HUES6 (cell line): ENCODE data around the gene FZD2.

Experiments
- H3K27ac ChIP-seq: 2 replicates; pipeline ENCODE4 v1.7.0; 2013; ENCODE audit warnings: low read depth, mild to moderate bottlenecking, low read length, inconsistent platforms
- H3K27me3 ChIP-seq: 2 replicates; pipeline ENCODE4 v1.6.1; 2013; ENCODE audit warnings: low read length; ENCODE audit not compliant: control insufficient read depth, insufficient read depth
- H3K36me3 ChIP-seq: 2 replicates; pipeline ENCODE4 v1.6.1; 2013; ENCODE audit warnings: low read length; ENCODE audit not compliant: control insufficient read depth, insufficient read depth
- H3K4me1 ChIP-seq: 2 replicates; pipeline ENCODE4 v1.6.1; 2013; ENCODE audit warnings: low read length; ENCODE audit not compliant: control insufficient read depth, insufficient read depth
- H3K4me3 ChIP-seq: 2 replicates; pipeline ENCODE4 v1.5.1; 2013; ENCODE audit warnings: low read depth, low read length
- H3K9ac ChIP-seq: one replicate; pipeline ENCODE4 v1.6.1; 2013; ENCODE audit warnings: mild to moderate bottlenecking, low read length
- H3K9me3 ChIP-seq: 2 replicates; pipeline ENCODE4 v1.6.1; 2013; ENCODE audit warnings: low read depth, low read length; ENCODE audit not compliant: control insufficient read depth, insufficient read depth

The FZD2 gene

GRCh38 chr17:44548376-44549230 is 8.7 kb upstream of the FZD2 start:
- Histone ChIP-seq H3K4me1 (peaks cover 52% of the 10 kb centered on the region), H3K27me3 (peaks cover 83% of the 10 kb centered on the region), H3K9me3 (0 out of 2 replicates have a peak, but pooled peaks cover 2% of the 10 kb centered on the region), H3K4me3 (no peak overlapping the region), H3K36me3 (no peaks in the 10 kb centered on the region), H3K27ac (no peak overlapping the region), H3K9ac (no peak overlapping the region)

GRCh38 chr17:44549686-44550085 is 7.6 kb upstream of the FZD2 start:
- Histone ChIP-seq H3K27me3 (peaks cover 72% of the 10 kb centered on the region), H3K36me3 (no peaks in the 10 kb centered on the region), H3K9ac (no peak overlapping the region), H3K9me3 (0 out of 2 replicates have a peak, but pooled peaks cover 2% of the 10 kb centered on the region), H3K27ac (no peak overlapping the region), H3K4me1 (peaks cover 41% of the 10 kb centered on the region), H3K4me3 (no peak overlapping the region)

- Histone ChIP-seq H3K4me3 (no peak overlapping the region), H3K4me1 (peaks cover 41% of the 10 kb centered on the region), H3K9ac (no peak overlapping the region), H3K27ac (no peak overlapping the region), H3K9me3 (no peaks in the 10 kb centered on the region), H3K27me3 (peaks cover 49% of the 10 kb centered on the region), H3K36me3 (no peaks in the 10 kb centered on the region)
Observed at GRCh38 chr17:44552361-44552760, 4.9 kb upstream of the FZD2 start.

- Histone ChIP-seq H3K4me1 (peaks cover 33% of the 10 kb centered on the region), H3K36me3 (no peaks in the 10 kb centered on the region), H3K9ac (no peak overlapping the region), H3K4me3 (peak overlapping the region; percentile 67; the same call in 1 of the 2 replicates), H3K9me3 (no peaks in the 10 kb centered on the region), H3K27ac (no peak overlapping the region), H3K27me3 (peaks cover 50% of the 10 kb centered on the region)
Observed at GRCh38 chr17:44555099-44555498, 2.2 kb upstream of the FZD2 start.

GRCh38 chr17:44556166-44556831 is 985 bp upstream of the FZD2 start:
- H3K27me3 ChIP-seq, result peaks cover 53% of the 10 kb centered on the region
- peak overlapping the region; percentile 73 for H3K9ac ChIP-seq
- H3K4me1 ChIP-seq, result peaks cover 36% of the 10 kb centered on the region
- no peaks in the 10 kb centered on the region for H3K9me3 ChIP-seq
- H3K36me3 ChIP-seq, result no peaks in the 10 kb centered on the region
- H3K27ac ChIP-seq, result peak overlapping the region; percentile 79
- peak overlapping the region; percentile 67 for H3K4me3 ChIP-seq

- peak overlapping the region; percentile 80 for H3K4me3 ChIP-seq
- H3K9me3 ChIP-seq, result no peaks in the 10 kb centered on the region
- H3K27me3 ChIP-seq, result peaks cover 55% of the 10 kb centered on the region
- no peaks in the 10 kb centered on the region for H3K36me3 ChIP-seq
- H3K9ac ChIP-seq, result peak overlapping the region; percentile 66
- H3K27ac ChIP-seq, result no peak overlapping the region
- H3K4me1 ChIP-seq, result peaks cover 48% of the 10 kb centered on the region
Observed at GRCh38 chr17:44557651-44558285, 484 bp downstream of the FZD2 start.

- H3K27me3 ChIP-seq, result peaks cover 58% of the 10 kb centered on the region
- no peaks in the 10 kb centered on the region for H3K36me3 ChIP-seq
- peaks cover 48% of the 10 kb centered on the region for H3K4me1 ChIP-seq
- peak overlapping the region; percentile 80 for H3K4me3 ChIP-seq
- peak overlapping the region; percentile 66 for H3K9ac ChIP-seq
- H3K9me3 ChIP-seq, result no peaks in the 10 kb centered on the region
- no peak overlapping the region for H3K27ac ChIP-seq
Observed at GRCh38 chr17:44558334-44558709, 1.0 kb downstream of the FZD2 start.

GRCh38 chr17:44558710-44559633 is 1.7 kb downstream of the FZD2 start:
- Histone ChIP-seq H3K9me3 (no peaks in the 10 kb centered on the region), H3K27me3 (peaks cover 63% of the 10 kb centered on the region), H3K9ac (peak overlapping the region; percentile 5), H3K36me3 (no peaks in the 10 kb centered on the region), H3K4me1 (peaks cover 48% of the 10 kb centered on the region), H3K4me3 (peak overlapping the region; percentile 80), H3K27ac (no peak overlapping the region)

- H3K27me3 ChIP-seq, result peaks cover 63% of the 10 kb centered on the region
- H3K4me3 ChIP-seq, result peak overlapping the region; percentile 80
- peak overlapping the region; percentile 50 for H3K9ac ChIP-seq
- no peaks in the 10 kb centered on the region for H3K36me3 ChIP-seq
- peaks cover 47% of the 10 kb centered on the region for H3K4me1 ChIP-seq
- peaks cover 3% of the 10 kb centered on the region; the same call in 1 of the 2 replicates for H3K9me3 ChIP-seq
- H3K27ac ChIP-seq, result no peak overlapping the region
Observed at GRCh38 chr17:44559634-44560554, 2.6 kb downstream of the FZD2 start.
